K562 (cell line): Measurements from ENCODE around the gene ADGRD1. TPM values are rescaled to one million over a fixed set of nuclear protein-coding genes. Genes with fewer than 3 reads are reported as not detected.

ENCODE experiments used
- ATAC-seq: fragments of 200-7000 bp; cut with Tn5 transposase; 3 replicates; pipeline ENCODE4 v1.9.1; 2020; ENCODE audit warnings: moderate library complexity
- BruUV-seq: library from RNA; stranded (reverse); fragments of 400-500 nt; replicated peaks from 2 replicates; lab custom pipeline; 2021; lab: Mats Ljungman, UMichigan
- CTCF ChIA-PET: fragments of 300-600 bp; formaldehyde crosslinking; extraction: SDS; loops from one replicate; lab custom pipeline; 2021; ENCODE audit warnings: low intra/inter-chr PET ratio; lab: Yijun Ruan, JAX
- POLR2A ChIA-PET: fragments of 300-600, 350-650 bp; sonication (Branson Sonifier 250); formaldehyde crosslinking; extraction: SDS; loops from one replicate; lab custom pipeline; 2021; ENCODE audit warnings: antibody characterized with exemption, inconsistent platforms; lab: Yijun Ruan, JAX
- DNase-seq, 4 experiments: peaks; one replicate each; pipeline versions ENCODE4 v3.0.0 to v3.0.0-alpha.2; 2011 to 2018; ENCODE audit warnings: low spot score in 3 of 4, mixed read lengths in 3 of 4; ENCODE audit errors: extremely low read depth in 1 of 4
- FAIRE-seq: peaks from 2 replicates; lab custom pipeline; 2011; peaks lifted over from hg19 to GRCh38; lab: Jason Lieb, UNC
- H2AFZ ChIP-seq: 2 replicates; pipeline ENCODE4 v1.6.0; 2011; ENCODE audit warnings: low read depth, low read length, control low read depth, inconsistent platforms
- H3K27ac ChIP-seq: fragments of 200-600 bp; 3 replicates; pipeline ENCODE4 v1.8.0; 2011; ENCODE audit warnings: low read depth, mild to moderate bottlenecking, control low read depth, inconsistent platforms, low read length, moderate library complexity, mixed read lengths; ENCODE audit errors: extremely low read depth
- H3K27me3 ChIP-seq, 2 experiments: fragments of 300-600 bp in 1 of 2; 2 replicates in 1 of 2; 3 replicates in 1 of 2; pipeline versions ENCODE4 v1.6.0 to v1.8.0; 2011; ENCODE audit warnings: inconsistent platforms in 2 of 2, low read length in 2 of 2, mild to moderate bottlenecking in 1 of 2, mixed read lengths in 1 of 2, moderate library complexity in 1 of 2; ENCODE audit not compliant: control insufficient read depth in 2 of 2, insufficient read depth in 2 of 2
- H3K36me3 ChIP-seq: fragments of 300-600 bp; 3 replicates; pipeline ENCODE4 v1.8.0; 2011; ENCODE audit warnings: mild to moderate bottlenecking, low read length, inconsistent platforms; ENCODE audit not compliant: control insufficient read depth, insufficient read depth
- H3K4me1 ChIP-seq, 2 experiments: fragments of 200-600 bp in 1 of 2; replicated peaks in 1 of 2; 2 replicates in 1 of 2; 3 replicates in 1 of 2; pipeline versions ENCODE4 v1.5.1 to v1.8.0; 2011; ENCODE audit warnings: inconsistent platforms in 2 of 2, low read length in 2 of 2, mild to moderate bottlenecking in 1 of 2, mixed read lengths in 1 of 2, moderate library complexity in 1 of 2; ENCODE audit not compliant: control insufficient read depth in 2 of 2, insufficient read depth in 2 of 2
- H3K4me2 ChIP-seq: 2 replicates; pipeline ENCODE4 v1.6.1; 2011; ENCODE audit warnings: low read length, control low read depth, inconsistent platforms, mixed read lengths; ENCODE audit not compliant: insufficient read depth
- H3K4me3 ChIP-seq: fragments of 200-600 bp; sonication (generic), shearing (Covaris generic); 2 replicates; pipeline ENCODE4 v1.5.1; 2016; ENCODE audit warnings: control low read depth, inconsistent platforms
- H3K79me2 ChIP-seq: fragments of 200-600 bp; 3 replicates; pipeline ENCODE4 v1.8.0; 2011; ENCODE audit warnings: low read length, inconsistent platforms; ENCODE audit not compliant: control insufficient read depth, insufficient read depth
- H3K9ac ChIP-seq, 2 experiments: 2 replicates each; pipeline versions ENCODE4 v1.6.0 to v1.6.1; 2011; ENCODE audit warnings: low read depth in 2 of 2, low read length in 2 of 2, control low read depth in 1 of 2, inconsistent platforms in 1 of 2, mild to moderate bottlenecking in 1 of 2, mixed read lengths in 1 of 2; ENCODE audit not compliant: insufficient read depth in 1 of 2
- H3K9me1 ChIP-seq: one replicate; pipeline ENCODE4 v1.6.0; 2011; ENCODE audit warnings: inconsistent platforms, mild to moderate bottlenecking, low read length, moderate library complexity; ENCODE audit not compliant: control insufficient read depth, insufficient read depth
- H3K9me3 ChIP-seq: replicated peaks from 2 replicates; pipeline ENCODE4 v1.5.1; 2011; ENCODE audit warnings: low read depth, low read length, inconsistent platforms; ENCODE audit not compliant: control insufficient read depth, insufficient read depth
- H4K20me1 ChIP-seq: replicated peaks from 2 replicates; pipeline ENCODE4 v1.6.1; 2011; ENCODE audit warnings: low read length, inconsistent platforms, mixed read lengths; ENCODE audit not compliant: control insufficient read depth, insufficient read depth
- BRCA1 ChIP-seq, 2 experiments: fragments of 450-650 bp in 1 of 2; sonication (generic) in 1 of 2; formaldehyde crosslinking in 1 of 2; IDR thresholded peaks; 2 replicates each; pipeline versions ENCODE4 v1.5.0 to v1.6.1; 2017 to 2020; ENCODE audit warnings: mild to moderate bottlenecking in 1 of 2, missing genetic modification reagents in 1 of 2
- CTCF ChIP-seq, 3 experiments: IDR thresholded peaks in 2 of 3; conservative IDR thresholded peaks in 1 of 3; 2 replicates each; pipeline ENCODE4 v1.5.1; 2011 to 2012; ENCODE audit warnings: low read length in 3 of 3, mild to moderate bottlenecking in 3 of 3, control low read depth in 2 of 3, improper control_type of control experiment in 1 of 3, inconsistent platforms in 1 of 3, low read depth in 1 of 3, mixed read lengths in 1 of 3, moderate library complexity in 1 of 3; ENCODE audit not compliant: insufficient read depth in 2 of 3
- MAFF ChIP-seq: IDR thresholded peaks from 2 replicates; pipeline ENCODE4 v1.6.1; 2012; ENCODE audit warnings: low read length, improper control_type of control experiment
- ZNF668 ChIP-seq: fragments of 250-450 bp; sonication (Bioruptor Pico); IDR thresholded peaks from 2 replicates; pipeline ENCODE4 v1.8.0; 2022; ENCODE audit warnings: mild to moderate bottlenecking, inconsistent platforms
- WGBS: fragments of 100-300 bp; shearing (Covaris generic); methylation state at CpG from one replicate; pipeline ENCODE4 v1.1.6; 2016; ENCODE audit warnings: low coverage, mixed read lengths; ENCODE audit not compliant: insufficient coverage; ENCODE audit errors: missing lambda C conversion rate; 5-methylcytosine and 5-hydroxymethylcytosine counted together
- in situ Hi-C: fragments of 300-500 bp; cut with MboI; formaldehyde crosslinking; loops from 4 replicates; pipeline ENCODE4 v1.15.0; 2018; ENCODE audit warnings: inconsistent platforms, mixed read lengths
- intact Hi-C: fragments of 100-400 bp; cut with micrococcal nuclease; formaldehyde crosslinking; loops from 2 replicates; pipeline ENCODE4 v1.14.2; 2022
- polyA plus RNA-seq, 8 experiments: library from polyadenylated mRNA; depleted of rRNA in 4 of 8; stranded (reverse) in 5 of 8; unstranded in 3 of 8; fragments of >200 nt; fragmentation: Nextera tagmentation in 2 of 8; fragmentation: Illumina TruSeq in 1 of 8; extraction: Ambion mirVana in 2 of 8; extraction: Trizol in 1 of 8; gene quantifications; 2 replicates each; pipeline versions ENCODE4 v1.2.1 to v1.2.3, GENCODE V29; 2011 to 2014; ENCODE audit warnings: inconsistent platforms in 1 of 8, missing spikeins in 1 of 8
- total RNA-seq, 7 experiments: library from RNA; depleted of rRNA in 6 of 7; stranded (reverse); fragments of >200 nt in 6 of 7; fragmentation: Illumina TruSeq in 2 of 7; extraction: Trizol in 2 of 7; gene quantifications; 2 replicates each; pipeline versions ENCODE4 v1.2.1 to v1.2.3, GENCODE V29; 2011 to 2021; ENCODE audit warnings: low replicate concordance in 1 of 7

Gene ADGRD1
- total and polyA plus RNA-seq, 9 of the 15 experiments (the other 6 are each of a cell fraction or from before 2014, with no cell fraction given), result 1.7 to 11.7 (median 3.3) TPM

GRCh38 chr12:131018808-131019397, 65.2 kb downstream of the ADGRD1 start:
- intact Hi-C loops (no loop called here), in situ Hi-C loops (no loop called here)
- Histone ChIP-seq H3K4me2 (no peak overlapping the region), H3K27ac (no peak overlapping the region), H3K4me3 (no peak overlapping the region), H3K4me1 (peaks cover 0 to 5% of the 10 kb centered on the region in 2 experiments; a peak in 1 of 5 replicates), H3K27me3 (peaks cover 9 to 47% of the 10 kb centered on the region in 2 experiments; a peak in 4 of 5 replicates), H2AFZ (no peak overlapping the region), H3K9me1 (no peaks in the 10 kb centered on the region), H4K20me1 (peaks cover 5% of the 10 kb centered on the region), H3K79me2 (no peaks in the 10 kb centered on the region), H3K9ac (no peak overlapping the region), H3K9me3 (no peaks in the 10 kb centered on the region), H3K36me3 (no peaks in the 10 kb centered on the region; the same call in 2 of the 3 replicates)
- WGBS, result 25% methylated on average over 16 of the region's 16 CpGs
- ChIA-PET CTCF (no interaction called here), POLR2A (interaction anchor here (1.6 kb wide), 1 partner anchor 13 kb away, joined by 7 read pairs; no protein-coding TSS in a partner anchor)
- ATAC-seq, result peak; percentile 59; the same call in 2 of the 3 replicates
- no peak for DNase-seq
- TF ChIP-seq MAFF (no peak), BRCA1 (IDR thresholded peaks at IDR 0.05) (no peak), BRCA1 (CRISPR knock-in tag; IDR thresholded peaks at IDR 0.05) (no peak), CTCF (IDR thresholded peaks at IDR 0.05 in 2 of 3, conservative IDR thresholded peaks at IDR 0.05 in 1 of 3; ENCODE audit: insufficient read depth in 2 of 3, low read depth in 1 of 3, low read length in 3 of 3) (0 out of 6 replicates have a peak, but pooled peaks of 2 of the 3 experiments have one; percentile 5 to 31), ZNF668 (no peak)
- FAIRE-seq, result no peak
- no TSS peak for BruUV-seq
